ENCODE results near the gene LAMA2.

- TF ChIP-seq, protein P1, sequence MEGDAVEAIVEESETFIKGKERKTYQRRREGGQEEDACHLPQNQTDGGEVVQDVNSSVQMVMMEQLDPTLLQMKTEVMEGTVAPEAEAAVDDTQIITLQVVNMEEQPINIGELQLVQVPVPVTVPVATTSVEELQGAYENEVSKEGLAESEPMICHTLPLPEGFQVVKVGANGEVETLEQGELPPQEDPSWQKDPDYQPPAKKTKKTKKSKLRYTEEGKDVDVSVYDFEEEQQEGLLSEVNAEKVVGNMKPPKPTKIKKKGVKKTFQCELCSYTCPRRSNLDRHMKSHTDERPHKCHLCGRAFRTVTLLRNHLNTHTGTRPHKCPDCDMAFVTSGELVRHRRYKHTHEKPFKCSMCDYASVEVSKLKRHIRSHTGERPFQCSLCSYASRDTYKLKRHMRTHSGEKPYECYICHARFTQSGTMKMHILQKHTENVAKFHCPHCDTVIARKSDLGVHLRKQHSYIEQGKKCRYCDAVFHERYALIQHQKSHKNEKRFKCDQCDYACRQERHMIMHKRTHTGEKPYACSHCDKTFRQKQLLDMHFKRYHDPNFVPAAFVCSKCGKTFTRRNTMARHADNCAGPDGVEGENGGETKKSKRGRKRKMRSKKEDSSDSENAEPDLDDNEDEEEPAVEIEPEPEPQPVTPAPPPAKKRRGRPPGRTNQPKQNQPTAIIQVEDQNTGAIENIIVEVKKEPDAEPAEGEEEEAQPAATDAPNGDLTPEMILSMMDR (conservative IDR thresholded peaks at IDR 0.05; ENCODE audit: low read length) = no peak
- TF ChIP-seq EZH2phosphoT487 (IDR thresholded peaks at IDR 0.05; ENCODE audit: borderline replicate concordance) = no peak
These were observed 625.7 kb downstream of the LAMA2 start for GRCh38 chr6:129508477-129509145.
